H1 (cell line): ENCODE results near the gene RHOXF2B. TPM values are rescaled to one million over a fixed set of nuclear protein-coding genes. Genes with fewer than 3 reads are reported as not detected.

Source experiments
- CTCF ChIA-PET: fragments of 300-600 bp; sonication (Branson Sonifier 250); formaldehyde crosslinking; loops from one replicate; lab custom pipeline; 2021; ENCODE audit not compliant: partially characterized antibody; lab: Charles Lee
- POLR2A ChIA-PET: fragments of 300-600 bp; sonication (Branson Sonifier 250); formaldehyde crosslinking; loops from one replicate; lab custom pipeline; 2021; ENCODE audit warnings: inconsistent platforms; ENCODE audit not compliant: partially characterized antibody; lab: Charles Lee
- DNase-seq, 2 experiments: peaks; one replicate each; pipeline versions ENCODE4 v3.0.0 to v3.0.0-alpha.2; 2010 to 2022; ENCODE audit warnings: low spot score in 2 of 2, low read depth in 1 of 2, mixed read lengths in 1 of 2
- FAIRE-seq: peaks from 2 replicates; lab custom pipeline; 2011; peaks lifted over from hg19 to GRCh38; lab: Jason Lieb, UNC
- H2AFZ ChIP-seq: 2 replicates; pipeline ENCODE4 v1.8.1; 2012; ENCODE audit warnings: low read length, inconsistent platforms
- H2AK5ac ChIP-seq: 2 replicates; pipeline ENCODE4 v1.6.1; 2013; ENCODE audit warnings: low read depth, low read length
- H2BK120ac ChIP-seq: replicated peaks from 2 replicates; pipeline ENCODE3; 2013; ENCODE audit warnings: low read depth, low read length, inconsistent platforms
- H2BK12ac ChIP-seq: 2 replicates; pipeline ENCODE4 v1.6.1; 2013; ENCODE audit warnings: low read depth, low read length
- H2BK15ac ChIP-seq: 2 replicates; pipeline ENCODE4 v1.6.1; 2013; ENCODE audit warnings: low read length
- H2BK20ac ChIP-seq: 2 replicates; pipeline ENCODE4 v1.6.1; 2013; ENCODE audit warnings: low read length
- H2BK5ac ChIP-seq: 2 replicates; pipeline ENCODE4 v1.6.1; 2013; ENCODE audit warnings: low read depth, low read length
- H3K14ac ChIP-seq: 2 replicates; pipeline ENCODE4 v1.6.1; 2013; ENCODE audit warnings: inconsistent platforms; ENCODE audit not compliant: insufficient read length
- H3K18ac ChIP-seq: 2 replicates; pipeline ENCODE4 v1.6.1; 2013; ENCODE audit warnings: low read length; ENCODE audit errors: extremely low read depth
- H3K23ac ChIP-seq: 2 replicates; pipeline ENCODE4 v1.6.1; 2013; ENCODE audit warnings: inconsistent platforms; ENCODE audit not compliant: insufficient read length
- H3K23me2 ChIP-seq: 2 replicates; pipeline ENCODE4 v1.6.1; 2013; ENCODE audit warnings: low read depth, low read length
- H3K27ac ChIP-seq: 2 replicates; pipeline ENCODE4 v1.6.1; 2011; ENCODE audit warnings: low read depth, low read length, inconsistent platforms
- H3K27me3 ChIP-seq, 4 experiments: replicated peaks in 1 of 4; 1 replicate in 1 of 4; 2 replicates in 3 of 4; pipeline versions ENCODE4 v1.6.1 to v1.8.1; 2011 to 2013; ENCODE audit warnings: low read length in 3 of 4, mild to moderate bottlenecking in 3 of 4, inconsistent platforms in 2 of 4, mixed read lengths in 2 of 4, moderate library complexity in 1 of 4; ENCODE audit not compliant: control insufficient read depth in 3 of 4, insufficient read depth in 3 of 4; ENCODE audit errors: extremely low read depth in 1 of 4
- H3K36me3 ChIP-seq, 4 experiments: 2 replicates each; pipeline versions ENCODE4 v1.6.1 to v1.8.1; 2011 to 2013; ENCODE audit warnings: mild to moderate bottlenecking in 4 of 4, low read length in 3 of 4, moderate library complexity in 2 of 4, control low read depth in 1 of 4, inconsistent platforms in 1 of 4; ENCODE audit not compliant: insufficient read depth in 4 of 4, control insufficient read depth in 2 of 4
- H3K4ac ChIP-seq: replicated peaks from 2 replicates; pipeline ENCODE3; 2013; ENCODE audit warnings: low read length, low read depth, mixed read lengths, inconsistent platforms; ENCODE audit not compliant: insufficient read length
- H3K4me1 ChIP-seq, 4 experiments: replicated peaks in 1 of 4; 1 replicate in 1 of 4; 2 replicates in 3 of 4; pipeline versions ENCODE4 v1.6.1 to v1.8.1; 2011 to 2013; ENCODE audit warnings: low read length in 3 of 4, inconsistent platforms in 2 of 4, mixed read lengths in 1 of 4; ENCODE audit not compliant: insufficient read depth in 4 of 4, control insufficient read depth in 3 of 4
- H3K4me2 ChIP-seq, 2 experiments: 2 replicates each; pipeline versions ENCODE4 v1.6.1 to v1.8.1; 2011 to 2013; ENCODE audit warnings: low read depth in 2 of 2, low read length in 2 of 2, control low read depth in 1 of 2, inconsistent platforms in 1 of 2, mild to moderate bottlenecking in 1 of 2; ENCODE audit not compliant: insufficient read depth in 1 of 2
- H3K4me3 ChIP-seq, 4 experiments: fragments of 200-600, 300-600 bp in 1 of 4; sonication (generic), shearing (Covaris generic), sonication (Bioruptor Twin) in 1 of 4; 2 replicates each; pipeline versions ENCODE4 v1.5.1 to v1.8.1; 2011 to 2016; ENCODE audit warnings: low read length in 4 of 4, low read depth in 3 of 4, control low read depth in 2 of 4, inconsistent platforms in 2 of 4, mild to moderate bottlenecking in 2 of 4, mixed read lengths in 1 of 4, moderate library complexity in 1 of 4; ENCODE audit not compliant: insufficient read depth in 2 of 4; ENCODE audit errors: extremely low read depth in 1 of 4
- H3K56ac ChIP-seq: replicated peaks from 2 replicates; pipeline ENCODE3; 2013; ENCODE audit warnings: low read depth, mild to moderate bottlenecking, mixed read lengths, low read length, inconsistent platforms; ENCODE audit not compliant: insufficient read length
- H3K79me1 ChIP-seq: 2 replicates; pipeline ENCODE4 v1.6.1; 2013; ENCODE audit warnings: low read depth, low read length, control low read depth
- H3K79me2 ChIP-seq, 2 experiments: 2 replicates each; pipeline versions ENCODE4 v1.6.1 to v1.8.1; 2012 to 2013; ENCODE audit warnings: low read length in 2 of 2, mild to moderate bottlenecking in 2 of 2, inconsistent platforms in 1 of 2; ENCODE audit not compliant: insufficient read depth in 2 of 2, control insufficient read depth in 1 of 2
- H3K9ac ChIP-seq, 4 experiments: replicated peaks in 1 of 4; 1 replicate in 1 of 4; 2 replicates in 3 of 4; pipeline versions ENCODE4 v1.6.1 to v1.8.1; 2011 to 2013; ENCODE audit warnings: low read depth in 3 of 4, low read length in 3 of 4, control low read depth in 2 of 4, mild to moderate bottlenecking in 2 of 4, moderate library complexity in 2 of 4, inconsistent platforms in 1 of 4; ENCODE audit errors: extremely low read depth in 1 of 4
- H3K9me3 ChIP-seq, 2 experiments: 2 replicates each; pipeline versions ENCODE4 v1.6.1 to v1.8.1; 2012 to 2013; ENCODE audit warnings: mild to moderate bottlenecking in 2 of 2, moderate library complexity in 2 of 2, control low read depth in 1 of 2, inconsistent platforms in 1 of 2, low read depth in 1 of 2, low read length in 1 of 2, mixed read lengths in 1 of 2; ENCODE audit not compliant: insufficient read depth in 2 of 2
- H4K20me1 ChIP-seq, 2 experiments: replicated peaks in 1 of 2; 2 replicates each; pipeline versions ENCODE3 to v1.8.1; 2011 to 2013; ENCODE audit warnings: inconsistent platforms in 2 of 2, low read length in 2 of 2, mild to moderate bottlenecking in 1 of 2; ENCODE audit not compliant: insufficient read depth in 2 of 2, control insufficient read depth in 1 of 2
- H4K5ac ChIP-seq: 2 replicates; pipeline ENCODE4 v1.6.1; 2013; ENCODE audit warnings: low read length, low read depth, mixed read lengths, inconsistent platforms; ENCODE audit not compliant: insufficient read length
- H4K8ac ChIP-seq: 2 replicates; pipeline ENCODE4 v1.8.0; 2013; ENCODE audit warnings: mild to moderate bottlenecking, moderate library complexity, low read length, inconsistent platforms; ENCODE audit not compliant: insufficient read depth; ENCODE audit errors: extremely low read depth
- H4K91ac ChIP-seq: replicated peaks from 2 replicates; pipeline ENCODE3; 2013; ENCODE audit warnings: low read length, mixed read lengths, inconsistent platforms; ENCODE audit not compliant: insufficient read length
- CEBPB ChIP-seq: IDR thresholded peaks from 2 replicates; pipeline ENCODE4 v1.6.1; 2012; ENCODE audit warnings: low read depth, low read length
- CHD2 ChIP-seq: IDR thresholded peaks from 2 replicates; pipeline ENCODE4 v1.6.1; 2012; ENCODE audit warnings: low read length, improper control_type of control experiment
- KDM1A ChIP-seq: fragments of 200-600, 300-600 bp; sonication (generic); IDR thresholded peaks from 2 replicates; pipeline ENCODE4 v1.7.1; 2016; ENCODE audit warnings: mild to moderate bottlenecking, low read length, borderline replicate concordance
- KDM5A ChIP-seq: fragments of 200-600 bp; IDR thresholded peaks from 2 replicates; pipeline ENCODE4 v1.7.1; 2012; ENCODE audit warnings: mild to moderate bottlenecking, low read length, inconsistent platforms, mixed read lengths
- MAFK ChIP-seq: IDR thresholded peaks from 2 replicates; pipeline ENCODE4 v1.6.1; 2012; ENCODE audit warnings: low read depth, mild to moderate bottlenecking, improper control_type of control experiment, low read length
- NANOG ChIP-seq: IDR thresholded peaks from 2 replicates; pipeline ENCODE4 v1.6.1; 2011; ENCODE audit warnings: low read length, low read depth, mild to moderate bottlenecking, inconsistent platforms; ENCODE audit not compliant: insufficient read depth, poor library complexity, severe bottlenecking
- RXRA ChIP-seq: IDR thresholded peaks from 2 replicates; pipeline ENCODE4 v1.6.1; 2011; ENCODE audit warnings: low read depth, mild to moderate bottlenecking, low read length, moderate library complexity; ENCODE audit not compliant: insufficient read depth
- SIX5 ChIP-seq: IDR thresholded peaks from 2 replicates; pipeline ENCODE4 v1.6.1; 2011; ENCODE audit warnings: mild to moderate bottlenecking, low read depth, low read length
- SP2 ChIP-seq: IDR thresholded peaks from 2 replicates; pipeline ENCODE4 v1.6.1; 2012; ENCODE audit warnings: mild to moderate bottlenecking, low read length, inconsistent platforms
- SP4 ChIP-seq: IDR thresholded peaks from 2 replicates; pipeline ENCODE4 v1.6.1; 2012; ENCODE audit warnings: low read length, inconsistent platforms
- TAF1 ChIP-seq: IDR thresholded peaks from 2 replicates; pipeline ENCODE4 v1.6.1; 2011; ENCODE audit warnings: mild to moderate bottlenecking, low read depth, low read length
- TAF7 ChIP-seq: optimal IDR thresholded peaks from 2 replicates; pipeline ENCODE3; 2011; ENCODE audit warnings: low read depth, mild to moderate bottlenecking, inconsistent platforms, low read length, moderate library complexity, borderline replicate concordance
- YY1 ChIP-seq: IDR thresholded peaks from 2 replicates; pipeline ENCODE4 v1.6.1; 2011; ENCODE audit warnings: low read depth, mild to moderate bottlenecking, low read length
- WGBS, 2 experiments: shearing (Covaris generic) in 1 of 2; methylation state at CpG; one replicate each; pipeline versions ENCODE4 v1.1.6 to v1.1.7; 2013 to 2015; ENCODE audit warnings: low lambda C conversion rate in 2 of 2, mixed read lengths in 2 of 2, inconsistent platforms in 1 of 2, low coverage in 1 of 2, missing lambda C conversion rate in 1 of 2; ENCODE audit not compliant: insufficient replicate concordance in 2 of 2, insufficient coverage in 1 of 2, insufficient read length in 1 of 2; ENCODE audit errors: extremely low coverage in 1 of 2, missing lambda C conversion rate in 1 of 2; 5-methylcytosine and 5-hydroxymethylcytosine counted together
- polyA plus RNA-seq, 7 experiments: library from polyadenylated mRNA; depleted of rRNA in 3 of 7; stranded (reverse) in 5 of 7; unstranded in 2 of 7; fragments of >200 nt in 5 of 7; fragments of 200-250 nt in 2 of 7; gene quantifications; 1 replicate in 5 of 7; 2 replicates in 1 of 7; 4 replicates in 1 of 7; pipeline versions ENCODE4 v1.2.1 to v1.2.3, GENCODE V29; 2011 to 2013; ENCODE audit warnings: missing spikeins in 2 of 7, mixed read lengths in 2 of 7
- total RNA-seq: library from RNA; stranded (reverse); fragmentation: NEBNext Ultra II Directional; extraction: Animal tissue kit (Norgen Biotek cat#: 25700); gene quantifications from 2 replicates; pipeline ENCODE4 v1.2.1, GENCODE V29; 2021
- TF ChIP-seq, protein P1 (sequence below): IDR thresholded peaks from 2 replicates; pipeline ENCODE4 v1.6.1; 2012; ENCODE audit warnings: inconsistent platforms

The RHOXF2B gene
- total and polyA plus RNA-seq, 2 of the 8 experiments (the other 6 are each of a cell fraction or from before 2014, with no cell fraction given), result not detected

DNA sequence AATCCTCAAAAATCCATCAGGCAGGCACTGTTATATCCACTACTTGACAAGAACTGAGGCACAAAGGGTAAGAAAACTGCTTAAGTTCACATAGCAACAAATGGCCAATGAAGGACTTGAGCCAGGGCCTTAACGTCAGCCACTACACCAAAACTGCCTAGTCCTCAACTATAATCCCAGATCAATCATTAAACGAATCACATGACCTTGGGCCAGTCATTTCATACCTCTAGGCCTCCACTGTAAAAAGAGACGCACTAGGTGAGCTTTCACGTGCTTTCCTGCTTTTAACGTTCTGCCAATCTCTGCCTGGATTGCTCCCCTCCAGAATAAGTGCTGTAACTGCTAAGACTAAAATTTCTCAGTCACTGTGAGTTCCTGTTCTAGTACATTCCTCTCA lies 54.7 kb downstream of the RHOXF2B start:
- no peak overlapping the region for H2BK15ac ChIP-seq
- no peak overlapping the region for H2AFZ ChIP-seq
- H3K56ac ChIP-seq, result no peak overlapping the region
- DNase-seq (no peak), FAIRE-seq (no peak)
- H3K36me3 ChIP-seq, result no peaks in the 10 kb centered on the region
- H2AK5ac ChIP-seq, result no peak overlapping the region
- H3K79me2 ChIP-seq, result no peaks in the 10 kb centered on the region
- H3K18ac ChIP-seq, result no peak overlapping the region
- no peaks in the 10 kb centered on the region for H4K20me1 ChIP-seq
- H2BK120ac ChIP-seq, result no peak overlapping the region
- H3K4ac ChIP-seq, result no peak overlapping the region
- no peaks in the 10 kb centered on the region for H3K23me2 ChIP-seq
- H3K27me3 ChIP-seq, result peaks cover 2 to 9% (median 4%) of the 10 kb centered on the region in 4 experiments; a peak in 6 of 7 replicates
- H3K79me1 ChIP-seq, result no peaks in the 10 kb centered on the region
- no peak overlapping the region for H3K27ac ChIP-seq
- no peak overlapping the region for H2BK5ac ChIP-seq
- no peak overlapping the region for H4K8ac ChIP-seq
- H2BK12ac ChIP-seq, result no peak overlapping the region
- CTCF ChIA-PET, result interaction anchor here (0.6 kb wide), 1 partner anchor 372 kb away, joined by 3 read pairs; no protein-coding TSS in a partner anchor
- no peak overlapping the region for H3K9ac ChIP-seq
- H3K4me1 ChIP-seq, result no peaks in the 10 kb centered on the region
- no peak overlapping the region for H4K5ac ChIP-seq
- no peak overlapping the region for H3K4me3 ChIP-seq
- H2BK20ac ChIP-seq, result no peak overlapping the region
- no peak overlapping the region for H3K4me2 ChIP-seq
- POLR2A ChIA-PET, result no interaction called here
- 87% methylated on average over 5 of the region's 5 CpGs; no CpG with 5 or more reads in 1 of the 2 experiments for WGBS, 2 experiments
- H3K14ac ChIP-seq, result no peak overlapping the region
- H3K23ac ChIP-seq, result no peak overlapping the region
- H4K91ac ChIP-seq, result no peak overlapping the region
- TF ChIP-seq NANOG, result no peak
- TF ChIP-seq SP4, result no peak
- TF ChIP-seq YY1, result no peak
- no peak for TF ChIP-seq KDM5A
- TF ChIP-seq RXRA, result no peak
- TF ChIP-seq, protein P1, sequence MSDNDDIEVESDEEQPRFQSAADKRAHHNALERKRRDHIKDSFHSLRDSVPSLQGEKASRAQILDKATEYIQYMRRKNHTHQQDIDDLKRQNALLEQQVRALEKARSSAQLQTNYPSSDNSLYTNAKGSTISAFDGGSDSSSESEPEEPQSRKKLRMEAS, result no peak
- no peak for TF ChIP-seq TAF7
- no peak for TF ChIP-seq TAF1
- no peak for TF ChIP-seq CHD2
- TF ChIP-seq KDM1A, result no peak
- no peak for TF ChIP-seq SIX5
- TF ChIP-seq MAFK, result no peak
- no peak for TF ChIP-seq CEBPB
- TF ChIP-seq SP2, result no peak
- H3K9me3 ChIP-seq, result no peaks in the 10 kb centered on the region; a peak in 1 of 4 replicates
